ENCODE measurements around the gene ACTRT2.

GRCh38 chr1:3053366-3053980, 32.2 kb downstream of the ACTRT2 start:
- TF ChIP-seq, protein P1, sequence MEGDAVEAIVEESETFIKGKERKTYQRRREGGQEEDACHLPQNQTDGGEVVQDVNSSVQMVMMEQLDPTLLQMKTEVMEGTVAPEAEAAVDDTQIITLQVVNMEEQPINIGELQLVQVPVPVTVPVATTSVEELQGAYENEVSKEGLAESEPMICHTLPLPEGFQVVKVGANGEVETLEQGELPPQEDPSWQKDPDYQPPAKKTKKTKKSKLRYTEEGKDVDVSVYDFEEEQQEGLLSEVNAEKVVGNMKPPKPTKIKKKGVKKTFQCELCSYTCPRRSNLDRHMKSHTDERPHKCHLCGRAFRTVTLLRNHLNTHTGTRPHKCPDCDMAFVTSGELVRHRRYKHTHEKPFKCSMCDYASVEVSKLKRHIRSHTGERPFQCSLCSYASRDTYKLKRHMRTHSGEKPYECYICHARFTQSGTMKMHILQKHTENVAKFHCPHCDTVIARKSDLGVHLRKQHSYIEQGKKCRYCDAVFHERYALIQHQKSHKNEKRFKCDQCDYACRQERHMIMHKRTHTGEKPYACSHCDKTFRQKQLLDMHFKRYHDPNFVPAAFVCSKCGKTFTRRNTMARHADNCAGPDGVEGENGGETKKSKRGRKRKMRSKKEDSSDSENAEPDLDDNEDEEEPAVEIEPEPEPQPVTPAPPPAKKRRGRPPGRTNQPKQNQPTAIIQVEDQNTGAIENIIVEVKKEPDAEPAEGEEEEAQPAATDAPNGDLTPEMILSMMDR (IDR thresholded peaks at IDR 0.05 in 8 of 11, conservative IDR thresholded peaks at IDR 0.05 in 3 of 11): no peak
- TF ChIP-seq POLR2A (IDR thresholded peaks at IDR 0.05): no peak
